Measurements from ENCODE around the gene FAAH.

DNA sequence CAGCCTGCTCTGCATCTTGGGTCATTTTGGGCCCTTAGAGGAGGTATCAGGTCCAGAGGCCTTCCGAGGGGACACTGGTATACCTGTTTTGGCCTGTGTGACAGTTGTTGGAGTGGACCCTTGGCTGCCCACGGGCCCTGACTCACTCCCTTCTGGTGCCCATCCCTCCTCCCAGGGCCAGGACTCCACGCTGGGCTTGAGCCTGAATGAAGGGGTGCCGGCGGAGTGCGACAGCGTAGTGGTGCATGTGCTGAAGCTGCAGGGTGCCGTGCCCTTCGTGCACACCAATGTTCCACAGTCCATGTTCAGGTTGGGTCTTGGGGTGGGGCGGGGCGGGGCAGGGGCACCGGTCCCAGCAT is 11.1 kb downstream of the FAAH start:
- TF ChIP-seq POLR2A (IDR thresholded peaks at IDR 0.05; ENCODE audit: borderline replicate concordance, extremely low read depth, insufficient read depth, insufficient read length) (no peak), EGR1 (IDR thresholded peaks at IDR 0.05; ENCODE audit: low read depth) (no peak), EZH2 (IDR thresholded peaks at IDR 0.05) (no peak), CTCF (IDR thresholded peaks at IDR 0.05 in 2 of 3, conservative IDR thresholded peaks at IDR 0.05 in 1 of 3; ENCODE audit: borderline replicate concordance in 1 of 3, insufficient read depth in 1 of 3, low read depth in 2 of 3, low read length in 2 of 3) (no peak), SIN3A (IDR thresholded peaks at IDR 0.05; ENCODE audit: low read depth) (no peak), ELF1 (IDR thresholded peaks at IDR 0.05; ENCODE audit: borderline replicate concordance, low read depth) (no peak), SRF (IDR thresholded peaks at IDR 0.05; ENCODE audit: low read depth) (no peak), FOSL1 (IDR thresholded peaks at IDR 0.05; ENCODE audit: low read depth) (no peak), RAD21 (IDR thresholded peaks at IDR 0.05; ENCODE audit: low read depth) (no peak), POLR2AphosphoS5 (IDR thresholded peaks at IDR 0.05; ENCODE audit: low read depth, low read length) (no peak), SP1 (IDR thresholded peaks at IDR 0.05; ENCODE audit: low read depth) (no peak)
